HK-2 (cell line): ENCODE measurements around the gene TUBA4A.
"Not testable (repeated sequence)": the region's sequence is repeated elsewhere in the genome, so short reads cannot be mapped to it uniquely, and the experiment has no call there.

Experiments
- DNase-seq: peaks from one replicate; pipeline ENCODE4 v3.0.0-alpha.2; 2018; ENCODE audit not compliant: unreplicated experiment

Gene TUBA4A

GRCh38 chr2:219210886-219211362 lies 42.8 kb downstream of the TUBA4A start:
- DNase-seq: no peak

GRCh38 chr2:219210196-219210885 lies 43.4 kb downstream of the TUBA4A start:
- no peak for DNase-seq

GRCh38 chr2:219209236-219210195 lies 44.2 kb downstream of the TUBA4A start:
- no peak for DNase-seq

GRCh38 chr2:219207884-219208740 lies 45.6 kb downstream of the TUBA4A start:
- no peak for DNase-seq

- DNase-seq: no peak
Observed at GRCh38 chr2:219207134-219207883, 46.4 kb downstream of the TUBA4A start.

- DNase-seq: peak; percentile 93
Observed at GRCh38 chr2:219206328-219207133, 47.2 kb downstream of the TUBA4A start, which contains the start of gene ZFAND2B. Gene ZFAND2B, plus strand, starts transcription at chr2:219206782. Its CDS starts 206 bp downstream, at chr2:219206988.

- DNase-seq: no peak
Observed at GRCh38 chr2:219205981-219206327, 47.8 kb downstream of the TUBA4A start.

- no peak for DNase-seq
Observed at GRCh38 chr2:219205165-219205538, 48.6 kb downstream of the TUBA4A start.

GRCh38 chr2:219204425-219205164 lies 49.1 kb downstream of the TUBA4A start:
- DNase-seq: no peak

- not testable (repeated sequence) for DNase-seq
Observed at GRCh38 chr2:219201331-219201730, 52.4 kb downstream of the TUBA4A start.

- DNase-seq: not testable (repeated sequence)
Observed at GRCh38 chr2:219200502-219201326, 53.0 kb downstream of the TUBA4A start.
